Lung microvascular endothelial cell (primary cell): Measurements from ENCODE around the gene GCNT1. TPM values are rescaled to one million over a fixed set of nuclear protein-coding genes. Genes with fewer than 3 reads are reported as not detected.
A peak's percentile ranks its signal among the peaks of the same experiment; 100 is the strongest.
"Not testable (repeated sequence)": the region's sequence is repeated elsewhere in the genome, so short reads cannot be mapped to it uniquely, and the experiment has no call there.

Source experiments
- DNase-seq, 2 donors: peaks; one replicate each; pipeline versions ENCODE4 v3.0.0 to v3.0.0-alpha.2; 2010; ENCODE audit warnings: low read depth in 2 of 2
- total RNA-seq: library from RNA; depleted of rRNA; stranded (reverse); fragments of >200 nt; gene quantifications from 2 replicates; pipeline ENCODE4 v1.2.1, GENCODE V29; 2014

Gene GCNT1
- total RNA-seq, 1 donor from 2014 or later, result 11.1 TPM

DNA sequence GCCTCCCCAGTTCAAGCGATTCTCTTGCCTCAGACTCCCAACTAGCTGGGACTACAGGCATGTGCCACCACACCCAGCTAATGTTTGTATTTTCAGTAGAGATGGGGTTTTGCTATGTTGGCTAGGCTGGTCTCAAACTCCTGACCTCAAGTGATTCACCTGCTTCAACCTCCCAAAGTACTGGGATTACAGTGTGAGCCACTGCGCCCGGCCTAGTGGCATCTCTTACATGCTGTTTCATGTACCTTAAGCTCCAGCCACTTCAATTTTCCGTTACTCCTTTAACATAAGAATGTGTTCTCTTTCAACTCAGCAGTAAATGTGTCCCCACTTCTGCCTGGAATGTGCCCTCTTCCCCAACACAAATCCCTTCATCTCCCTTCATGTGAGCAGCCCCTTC lies 73.9 kb downstream of the GCNT1 start:
- DNase-seq, result not testable (repeated sequence)

DNA sequence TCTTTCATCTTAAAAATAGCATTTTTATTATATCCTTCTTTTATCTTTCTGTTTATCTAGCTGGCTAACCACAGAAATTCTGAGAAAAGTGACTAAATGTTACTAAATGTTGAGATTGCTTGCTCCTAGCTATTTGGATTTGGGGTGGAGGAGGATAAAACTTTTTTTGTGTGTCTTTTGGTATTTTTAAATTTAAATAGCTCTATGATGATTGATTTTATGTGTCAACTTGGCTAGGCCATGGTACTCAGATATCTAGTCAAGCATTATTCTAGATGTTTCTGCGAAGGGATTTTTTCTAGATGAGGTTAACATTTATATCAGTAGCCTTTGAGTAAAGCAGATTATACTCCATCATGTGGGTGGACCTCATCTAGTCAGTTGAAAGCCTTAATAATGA lies 75.0 kb downstream of the GCNT1 start:
- no peak for DNase-seq

DNA sequence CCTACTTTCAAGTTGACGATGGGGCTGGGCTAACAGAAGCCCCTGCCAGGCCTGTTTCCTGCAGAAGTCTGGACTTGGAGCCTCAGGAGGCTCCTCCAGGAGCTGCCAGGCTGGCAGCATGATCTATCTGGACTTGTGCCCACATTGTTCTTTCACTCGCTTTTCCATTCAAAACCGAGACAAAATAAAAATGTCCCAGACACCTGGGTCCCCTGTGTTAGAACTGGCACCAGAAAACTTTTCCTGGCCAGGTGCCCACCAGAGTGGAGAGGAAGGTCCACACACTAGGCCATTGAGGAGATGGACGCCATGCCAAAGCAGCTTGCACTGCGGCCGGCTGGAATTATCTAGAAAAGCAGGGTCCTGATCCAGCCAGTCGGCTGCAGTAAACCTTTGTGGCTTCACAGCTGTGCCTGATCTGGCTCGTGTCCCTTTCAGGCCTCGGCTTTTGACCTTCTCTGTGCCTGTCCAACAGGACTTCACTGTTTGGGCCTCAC lies 78.2 kb downstream of the GCNT1 start:
- peak; percentile 18 to 42 for DNase-seq

DNA sequence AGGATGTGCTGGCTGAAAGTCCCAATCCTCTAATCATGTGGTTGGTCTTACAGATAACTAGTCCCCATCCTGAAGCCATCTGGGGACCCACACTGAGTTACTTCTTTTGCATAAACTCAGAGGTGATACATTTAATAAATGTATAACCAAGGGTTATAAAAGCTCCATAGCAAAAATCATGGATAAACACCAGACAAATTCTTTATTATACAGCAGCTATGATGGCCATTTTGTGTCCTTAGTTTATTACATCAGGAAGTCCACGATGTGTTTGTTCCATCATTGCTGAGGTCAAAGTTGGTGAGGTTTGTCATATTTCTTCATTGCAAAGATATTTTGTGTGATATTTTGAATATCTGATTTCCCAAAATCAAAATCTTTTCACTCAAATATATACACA lies 80.2 kb downstream of the GCNT1 start:
- DNase-seq, result no peak

DNA sequence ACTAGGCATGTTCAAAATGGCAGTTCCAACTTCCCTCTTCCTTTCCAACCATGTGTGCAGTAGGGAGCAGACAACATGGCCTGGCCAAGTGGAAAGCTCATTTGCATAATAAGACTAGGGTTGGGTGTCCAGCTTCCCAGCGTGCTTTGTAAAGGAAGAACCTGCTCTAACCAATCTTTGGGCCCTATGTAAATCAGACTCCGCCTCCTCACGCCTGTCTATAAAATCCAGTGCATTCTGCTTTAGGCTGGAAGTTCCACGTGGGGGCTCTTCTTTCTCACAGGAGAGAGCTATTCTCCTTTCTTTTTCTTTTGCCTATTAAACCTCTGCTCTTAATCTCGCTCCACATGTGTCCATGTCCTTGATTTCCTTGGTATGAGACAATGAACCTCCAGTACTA lies 83.4 kb downstream of the GCNT1 start:
- no peak for DNase-seq

DNA sequence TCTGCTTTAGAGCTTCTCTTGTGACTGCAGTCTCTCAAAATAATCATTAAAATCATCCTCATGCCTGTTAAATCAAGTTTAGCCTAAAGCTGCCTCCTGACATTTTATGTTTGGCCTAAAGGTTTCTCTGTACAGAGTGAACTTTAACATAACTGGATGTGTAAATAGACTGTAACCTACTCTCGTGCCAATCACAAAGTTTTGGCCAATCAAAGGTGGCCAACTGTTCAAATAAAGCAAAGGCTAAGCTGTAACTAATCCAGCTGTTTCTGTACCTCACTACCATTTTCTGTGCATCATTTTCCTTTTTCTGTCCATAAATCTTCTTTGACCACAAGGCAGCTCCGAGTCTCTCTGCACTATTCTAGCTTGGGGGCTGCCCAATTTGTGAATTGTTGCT lies 86.2 kb downstream of the GCNT1 start:
- no peak for DNase-seq

DNA sequence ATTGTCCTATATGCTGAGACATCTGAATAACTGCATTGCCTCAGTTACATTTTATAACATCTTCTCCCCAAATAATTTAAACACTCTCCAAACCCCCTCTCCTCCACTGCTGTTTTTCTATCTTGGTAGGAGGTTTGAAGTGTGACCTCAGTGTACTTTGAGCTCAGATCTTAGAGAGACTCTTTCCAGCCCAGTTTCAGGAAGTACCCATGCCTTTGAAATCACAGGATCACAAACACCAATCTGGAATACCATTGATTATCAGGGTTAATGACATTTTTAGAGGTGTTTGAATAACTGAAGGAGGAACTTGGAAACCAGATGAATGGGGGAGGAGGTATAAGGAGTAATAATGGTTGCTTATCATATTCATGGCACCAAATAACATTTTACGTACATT lies 93.2 kb downstream of the GCNT1 start:
- DNase-seq, result no peak

DNA sequence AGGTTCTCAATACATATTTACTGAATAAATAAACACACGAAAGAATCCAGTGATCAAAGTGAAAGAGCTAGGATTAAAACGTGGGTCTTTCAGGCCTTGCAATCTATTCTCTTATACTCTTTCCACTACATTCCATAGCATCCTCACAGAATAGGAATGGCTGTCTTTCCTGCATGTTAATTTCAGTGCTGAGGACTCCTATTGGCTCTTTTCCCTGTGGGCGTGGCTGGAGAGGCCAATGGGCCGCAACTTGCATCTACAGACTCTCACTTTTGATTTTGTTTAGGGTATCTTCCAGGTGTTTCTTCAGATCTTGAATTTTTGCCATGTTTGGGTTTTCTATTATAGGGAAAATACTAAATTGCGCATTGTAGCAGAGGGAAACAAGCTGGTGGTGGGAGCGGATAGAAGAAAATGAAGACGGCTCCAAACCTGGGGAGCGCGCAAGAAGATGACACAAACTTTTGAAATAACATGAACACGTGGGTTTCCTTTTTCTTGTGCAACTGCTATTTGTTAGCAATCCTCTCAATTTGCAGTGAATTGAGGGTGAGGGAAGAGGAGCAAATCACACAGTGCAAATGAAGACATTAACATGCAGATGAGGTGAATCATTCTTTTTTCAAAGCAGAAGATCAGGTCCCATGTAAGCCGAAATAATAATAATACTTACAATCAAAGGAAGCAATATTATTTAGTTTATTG lies 93.9 kb downstream of the GCNT1 start:
- no peak for DNase-seq

DNA sequence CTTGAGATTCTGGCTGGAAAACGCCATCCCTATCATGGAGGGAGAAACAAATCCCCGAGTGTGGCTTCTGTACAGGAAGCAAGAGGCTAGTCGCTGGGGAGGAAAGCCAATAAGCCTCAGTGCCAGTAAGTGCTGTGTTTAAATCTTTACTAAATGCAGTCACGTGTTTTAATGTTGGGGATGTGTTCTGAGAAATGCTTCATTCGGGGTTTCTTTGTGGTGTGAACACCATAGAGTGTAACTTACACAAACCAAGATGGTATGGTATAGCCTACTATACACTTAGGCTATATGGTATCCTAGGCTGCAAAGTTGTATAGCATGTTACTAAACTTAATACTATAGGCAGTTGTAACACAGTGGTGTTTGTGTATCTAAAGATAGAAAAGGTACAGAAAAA lies 94.7 kb downstream of the GCNT1 start:
- no peak for DNase-seq

Other genes starting within 250 kb of the GCNT1 start
- gene RFK, start 64.8 kb upstream of the GCNT1 start, total RNA-seq, result 37.3 and 53.4 TPM in 2 replicates